ENCODE data around the gene DELE1.

DELE1 gene

DNA sequence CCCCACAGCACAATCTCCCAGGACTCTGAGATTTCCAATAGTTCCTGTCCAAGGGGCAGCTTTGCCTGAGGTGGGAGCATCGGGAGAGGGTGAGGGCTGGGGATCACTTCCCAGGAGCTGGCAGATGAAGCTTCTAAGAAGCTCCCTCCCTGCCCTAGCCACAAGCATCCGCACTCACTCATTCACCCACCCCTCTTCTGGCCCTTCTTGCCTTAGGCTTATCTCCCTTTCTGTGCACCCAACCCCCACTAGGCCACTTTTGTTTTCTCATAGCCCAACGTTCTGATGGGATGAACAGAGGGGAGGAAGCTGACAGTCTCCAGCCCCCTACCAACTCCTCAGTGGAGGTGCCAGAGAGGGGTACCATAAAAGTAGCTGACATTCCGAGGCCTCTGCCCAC, 41.8 kb upstream of the DELE1 start:
- Histone ChIP-seq H3K36me3 (ENCODE audit: insufficient read depth, low read length) (no peaks in the 10 kb centered on the region), H2AFZ (ENCODE audit: low read depth, low read length) (no peak overlapping the region), H3K4me3 (ENCODE audit: low read depth in 1 of 2, low read length in 2 of 2) (no peak overlapping the region), H3K27me3 (ENCODE audit: insufficient read depth, low read length, poor library complexity) (peaks cover 18% of the 10 kb centered on the region), H3K27ac (ENCODE audit: low read length) (no peak overlapping the region), H3K79me2 (ENCODE audit: insufficient read depth, low read length) (no peaks in the 10 kb centered on the region), H3K4me1 (ENCODE audit: insufficient read depth, low read length) (peaks cover 11% of the 10 kb centered on the region), H3K9ac (ENCODE audit: low read depth, low read length) (no peak overlapping the region), H4K20me1 (ENCODE audit: insufficient read depth, low read length) (peaks cover 7% of the 10 kb centered on the region; the same call in 1 of the 2 replicates), H3K9me3 (ENCODE audit: insufficient read depth, low read length, severe bottlenecking) (no peaks in the 10 kb centered on the region), H3K4me2 (ENCODE audit: insufficient read depth, low read length) (no peak overlapping the region)
- ATAC-seq (ENCODE audit: insufficient read depth, low read depth) (no peak), DNase-seq (no peak)
- TF ChIP-seq, protein P1, sequence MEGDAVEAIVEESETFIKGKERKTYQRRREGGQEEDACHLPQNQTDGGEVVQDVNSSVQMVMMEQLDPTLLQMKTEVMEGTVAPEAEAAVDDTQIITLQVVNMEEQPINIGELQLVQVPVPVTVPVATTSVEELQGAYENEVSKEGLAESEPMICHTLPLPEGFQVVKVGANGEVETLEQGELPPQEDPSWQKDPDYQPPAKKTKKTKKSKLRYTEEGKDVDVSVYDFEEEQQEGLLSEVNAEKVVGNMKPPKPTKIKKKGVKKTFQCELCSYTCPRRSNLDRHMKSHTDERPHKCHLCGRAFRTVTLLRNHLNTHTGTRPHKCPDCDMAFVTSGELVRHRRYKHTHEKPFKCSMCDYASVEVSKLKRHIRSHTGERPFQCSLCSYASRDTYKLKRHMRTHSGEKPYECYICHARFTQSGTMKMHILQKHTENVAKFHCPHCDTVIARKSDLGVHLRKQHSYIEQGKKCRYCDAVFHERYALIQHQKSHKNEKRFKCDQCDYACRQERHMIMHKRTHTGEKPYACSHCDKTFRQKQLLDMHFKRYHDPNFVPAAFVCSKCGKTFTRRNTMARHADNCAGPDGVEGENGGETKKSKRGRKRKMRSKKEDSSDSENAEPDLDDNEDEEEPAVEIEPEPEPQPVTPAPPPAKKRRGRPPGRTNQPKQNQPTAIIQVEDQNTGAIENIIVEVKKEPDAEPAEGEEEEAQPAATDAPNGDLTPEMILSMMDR (IDR thresholded peaks at IDR 0.05; ENCODE audit: borderline replicate concordance, extremely low read depth, low read length, poor library complexity, severe bottlenecking): no peak
- TF ChIP-seq EZH2 (IDR thresholded peaks at IDR 0.05; ENCODE audit: borderline replicate concordance, low read depth, low read length, severe bottlenecking): no peak

DNA sequence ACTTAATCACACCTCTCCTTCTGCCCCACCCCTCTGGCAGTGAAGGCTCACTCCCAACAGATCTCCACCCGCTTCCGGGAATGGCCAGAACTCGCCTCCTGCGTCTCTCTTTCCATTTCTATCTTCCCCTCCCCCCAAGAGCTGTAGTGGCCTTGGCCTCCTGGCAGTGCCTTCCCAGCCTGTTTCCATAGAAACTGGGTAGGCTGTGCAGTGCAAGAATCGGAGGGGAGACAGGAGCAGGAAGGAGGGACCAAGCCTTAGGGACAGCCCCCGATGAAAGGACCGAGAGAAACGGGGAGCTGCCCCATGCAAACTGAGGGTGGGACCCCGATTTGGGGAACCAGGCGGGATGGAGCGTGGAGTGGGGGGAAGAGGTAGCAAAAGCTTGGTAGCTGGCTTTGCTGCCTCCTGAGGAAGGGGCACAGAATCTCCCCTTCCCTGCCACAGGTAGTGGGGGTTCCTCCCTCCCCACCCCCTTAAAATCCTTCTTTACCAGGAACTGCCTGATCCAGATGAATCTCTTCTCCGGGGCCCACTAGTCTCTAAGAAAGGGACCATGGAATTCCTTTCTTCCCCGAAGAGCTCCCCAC, 41.0 kb upstream of the DELE1 start:
- Histone ChIP-seq H4K20me1 (ENCODE audit: insufficient read depth, low read length) (peaks cover 7% of the 10 kb centered on the region; the same call in 1 of the 2 replicates), H3K4me2 (ENCODE audit: insufficient read depth, low read length) (no peak overlapping the region), H3K9ac (ENCODE audit: low read depth, low read length) (no peak overlapping the region), H3K27ac (ENCODE audit: low read length) (no peak overlapping the region), H3K36me3 (ENCODE audit: insufficient read depth, low read length) (no peaks in the 10 kb centered on the region), H2AFZ (ENCODE audit: low read depth, low read length) (no peak overlapping the region), H3K4me3 (ENCODE audit: low read depth in 1 of 2, low read length in 2 of 2) (no peak overlapping the region), H3K9me3 (ENCODE audit: insufficient read depth, low read length, severe bottlenecking) (no peaks in the 10 kb centered on the region), H3K4me1 (ENCODE audit: insufficient read depth, low read length) (peaks cover 11% of the 10 kb centered on the region), H3K79me2 (ENCODE audit: insufficient read depth, low read length) (no peaks in the 10 kb centered on the region), H3K27me3 (ENCODE audit: insufficient read depth, low read length, poor library complexity) (peaks cover 18% of the 10 kb centered on the region)
- DNase-seq (no peak), ATAC-seq (ENCODE audit: insufficient read depth, low read depth) (no peak)
- no peak for TF ChIP-seq EZH2 (IDR thresholded peaks at IDR 0.05; ENCODE audit: borderline replicate concordance, low read depth, low read length, severe bottlenecking)
- TF ChIP-seq, protein P1 (IDR thresholded peaks at IDR 0.05; ENCODE audit: borderline replicate concordance, extremely low read depth, low read length, poor library complexity, severe bottlenecking): no peak

DNA sequence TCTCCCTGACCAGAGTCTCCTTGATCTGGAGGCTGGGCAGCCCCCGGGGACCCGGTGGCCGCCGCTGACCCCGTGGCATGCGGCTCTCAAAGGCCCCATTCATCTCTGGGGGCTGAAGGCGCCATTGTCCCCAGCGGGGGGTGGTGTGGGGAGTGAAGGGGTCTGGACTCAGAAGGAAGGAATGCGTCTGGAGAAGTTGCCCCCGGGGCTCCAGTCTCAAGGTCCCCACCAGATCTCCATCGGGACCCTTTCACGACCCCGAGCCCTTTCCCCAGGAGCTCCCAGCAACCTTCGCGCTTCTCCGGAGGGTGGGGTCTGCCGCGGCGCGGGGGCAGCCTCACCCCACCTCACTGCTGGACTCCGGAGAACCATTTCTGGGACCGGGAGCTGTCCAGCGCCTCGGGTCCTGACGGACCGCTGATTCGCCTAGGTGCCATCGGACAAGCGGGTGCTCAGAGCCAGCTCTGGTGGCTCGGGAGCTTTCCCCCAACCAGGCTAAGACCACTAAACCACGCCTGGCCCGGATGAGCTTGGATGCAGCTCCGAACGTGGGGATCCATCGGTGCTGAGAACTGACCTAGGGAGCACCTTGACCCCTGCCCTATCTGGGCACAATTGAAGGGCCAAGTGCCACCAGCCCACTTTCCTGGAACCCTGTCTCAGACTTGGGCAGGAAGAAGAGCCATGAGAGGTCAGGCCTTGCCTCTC, 40.3 kb upstream of the DELE1 start:
- H3K4me2 ChIP-seq (ENCODE audit: insufficient read depth, low read length): no peak overlapping the region
- no peak overlapping the region for H3K27ac ChIP-seq (ENCODE audit: low read length)
- no peak for ATAC-seq (ENCODE audit: insufficient read depth, low read depth)
- H3K27me3 ChIP-seq (ENCODE audit: insufficient read depth, low read length, poor library complexity): peaks cover 18% of the 10 kb centered on the region
- DNase-seq: no peak
- H3K9ac ChIP-seq (ENCODE audit: low read depth, low read length): no peak overlapping the region
- no peaks in the 10 kb centered on the region for H3K79me2 ChIP-seq (ENCODE audit: insufficient read depth, low read length)
- H4K20me1 ChIP-seq (ENCODE audit: insufficient read depth, low read length): peaks cover 7% of the 10 kb centered on the region; the same call in 1 of the 2 replicates
- no peaks in the 10 kb centered on the region for H3K9me3 ChIP-seq (ENCODE audit: insufficient read depth, low read length, severe bottlenecking)
- peaks cover 11% of the 10 kb centered on the region for H3K4me1 ChIP-seq (ENCODE audit: insufficient read depth, low read length)
- no peak for TF ChIP-seq EZH2 (IDR thresholded peaks at IDR 0.05; ENCODE audit: borderline replicate concordance, low read depth, low read length, severe bottlenecking)
- TF ChIP-seq, protein P1 (IDR thresholded peaks at IDR 0.05; ENCODE audit: borderline replicate concordance, extremely low read depth, low read length, poor library complexity, severe bottlenecking): no peak
- H3K4me3 ChIP-seq (ENCODE audit: low read depth in 1 of 2, low read length in 2 of 2): no peak overlapping the region
- no peak overlapping the region for H2AFZ ChIP-seq (ENCODE audit: low read depth, low read length)
- no peaks in the 10 kb centered on the region for H3K36me3 ChIP-seq (ENCODE audit: insufficient read depth, low read length)
